ENCODE measurements around the gene PLGLB2. TPM values are rescaled to one million over a fixed set of nuclear protein-coding genes. Genes with fewer than 3 reads are reported as not detected.
"Not testable (repeated sequence)": the region's sequence is repeated elsewhere in the genome, so short reads cannot be mapped to it uniquely, and the experiment has no call there.

Gene PLGLB2
- total RNA-seq, result 1 to 10 TPM; 2.7 to 3.5 TPM

- H3K9me3 Mint-ChIP-seq; H3K36me3 Mint-ChIP-seq (ENCODE audit: low read depth); H3K4me3 Mint-ChIP-seq; POLR2A ChIA-PET; CTCF ChIA-PET; H3K27me3 Mint-ChIP-seq; H3K4me1 Mint-ChIP-seq; H3K27ac Mint-ChIP-seq; DNase-seq: not testable (repeated sequence)
These were observed at the start of gene PLGLB2 for GRCh38 chr2:87747791-87748190. PLGLB2 (plus strand) TSS chr2:87748087; CDS start chr2:87748154, 67 bp downstream.

DNA sequence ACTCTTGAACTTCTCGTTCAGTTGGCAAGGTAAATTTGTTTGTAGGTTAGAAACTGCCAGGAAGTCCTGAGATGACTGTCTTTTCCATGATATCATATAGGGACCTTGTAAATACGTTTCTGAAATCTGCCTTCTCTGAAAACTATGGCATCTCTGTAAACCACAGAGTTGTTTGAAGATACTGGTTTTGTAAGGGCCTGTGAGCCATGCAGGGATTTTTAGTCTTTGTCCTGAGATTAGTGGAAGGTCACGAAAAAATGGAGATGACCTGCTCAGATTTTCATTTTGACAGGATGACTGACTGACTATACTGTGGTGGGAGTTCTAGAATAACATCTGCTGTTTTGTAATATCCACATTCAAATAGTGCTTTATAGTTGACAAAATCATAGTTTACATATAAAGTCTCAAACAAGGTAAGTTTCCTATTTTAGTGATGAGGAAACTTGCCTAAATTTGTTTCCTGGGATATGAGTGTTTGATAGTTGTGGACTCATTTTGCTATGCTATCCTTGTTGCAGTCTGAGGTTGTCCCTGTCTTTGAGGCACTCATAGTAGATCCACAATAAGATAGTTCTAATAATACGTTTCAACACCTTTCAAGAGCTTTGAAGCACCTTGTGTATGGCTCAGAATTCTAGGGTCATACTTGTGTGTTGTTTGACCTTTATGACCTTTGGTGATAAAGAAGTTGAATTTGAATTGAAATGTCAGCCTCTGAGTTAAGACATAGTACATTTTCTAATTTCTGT, 43.1 kb upstream of the PLGLB2 start:
- H3K9me3 Mint-ChIP-seq; H3K36me3 Mint-ChIP-seq (ENCODE audit: low read depth); CTCF ChIA-PET; H3K4me1 Mint-ChIP-seq; DNase-seq; H3K27me3 Mint-ChIP-seq; POLR2A ChIA-PET: not testable (repeated sequence)
- Mint-ChIP-seq H3K27ac (peak overlapping the region; percentile 54), H3K4me3 (peak overlapping the region; percentile 32)

DNA sequence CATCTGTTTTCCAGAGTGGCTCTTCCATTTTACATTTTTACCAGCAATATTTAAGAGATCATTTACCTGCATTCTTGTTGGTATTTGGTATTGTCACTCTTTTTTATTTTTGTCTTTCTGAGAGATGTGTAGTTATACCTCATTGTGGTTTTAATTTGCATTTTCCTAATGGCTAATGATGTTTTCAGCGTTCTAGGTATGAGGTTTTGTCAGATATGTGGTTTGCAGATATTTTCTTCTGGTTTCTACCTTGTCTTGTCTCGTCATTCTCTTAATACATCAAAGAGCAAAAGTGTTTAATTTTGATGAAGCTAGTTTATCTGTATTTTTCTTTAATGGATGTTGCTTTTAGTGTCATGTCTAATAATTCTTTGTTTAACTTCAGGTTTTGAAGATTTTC, 39.5 kb upstream of the PLGLB2 start:
- H3K4me1 Mint-ChIP-seq; H3K9me3 Mint-ChIP-seq; CTCF ChIA-PET; DNase-seq; H3K36me3 Mint-ChIP-seq (ENCODE audit: low read depth); H3K27ac Mint-ChIP-seq; H3K4me3 Mint-ChIP-seq; H3K27me3 Mint-ChIP-seq; POLR2A ChIA-PET: not testable (repeated sequence)

- H3K27me3 Mint-ChIP-seq; H3K36me3 Mint-ChIP-seq (ENCODE audit: low read depth); H3K9me3 Mint-ChIP-seq; POLR2A ChIA-PET; H3K27ac Mint-ChIP-seq; H3K4me1 Mint-ChIP-seq; DNase-seq; H3K4me3 Mint-ChIP-seq; CTCF ChIA-PET: not testable (repeated sequence)
These were observed 19.8 kb upstream of the PLGLB2 start for GRCh38 chr2:87727940-87728599.

GRCh38 chr2:87740928-87741327, 7.0 kb upstream of the PLGLB2 start:
- POLR2A ChIA-PET; H3K4me3 Mint-ChIP-seq; CTCF ChIA-PET; H3K27me3 Mint-ChIP-seq; H3K4me1 Mint-ChIP-seq; H3K36me3 Mint-ChIP-seq (ENCODE audit: low read depth); DNase-seq; H3K9me3 Mint-ChIP-seq; H3K27ac Mint-ChIP-seq: not testable (repeated sequence)

DNA sequence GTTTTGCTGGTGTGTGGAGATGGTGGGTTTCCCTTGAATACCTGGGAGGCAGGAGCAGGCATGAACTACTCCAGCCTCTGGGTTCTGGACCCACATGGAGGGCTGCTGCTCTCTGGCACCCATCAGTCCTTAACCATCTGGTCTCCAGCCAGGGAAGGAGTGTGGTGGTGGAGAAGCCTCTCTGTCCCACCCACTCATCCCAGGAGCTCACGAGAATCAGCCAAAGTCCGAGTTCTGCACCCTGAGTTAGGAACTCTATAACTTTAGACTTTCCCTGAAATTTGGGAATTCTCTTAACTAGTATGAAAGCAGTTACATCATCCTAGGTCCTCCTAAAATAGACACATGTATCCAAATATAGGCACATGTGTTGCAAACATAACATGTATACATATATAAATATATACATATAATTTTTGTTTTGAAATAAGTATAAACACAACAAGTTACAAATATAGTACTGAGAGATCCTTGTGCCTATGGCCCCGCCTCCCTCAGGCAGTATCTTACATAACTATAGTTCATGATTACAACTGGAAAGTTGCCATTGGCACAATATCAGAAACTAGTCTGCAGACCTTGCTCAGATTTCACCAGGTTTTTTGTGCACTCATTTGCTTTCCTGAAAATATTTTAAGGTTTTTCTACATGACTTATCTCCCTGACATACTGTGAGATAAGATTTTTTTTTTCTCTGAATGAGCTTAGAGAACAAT, 5.3 kb upstream of the PLGLB2 start:
- DNase-seq; H3K4me3 Mint-ChIP-seq; POLR2A ChIA-PET; H3K4me1 Mint-ChIP-seq; H3K9me3 Mint-ChIP-seq; H3K27me3 Mint-ChIP-seq; H3K36me3 Mint-ChIP-seq (ENCODE audit: low read depth); CTCF ChIA-PET; H3K27ac Mint-ChIP-seq: not testable (repeated sequence)

DNA sequence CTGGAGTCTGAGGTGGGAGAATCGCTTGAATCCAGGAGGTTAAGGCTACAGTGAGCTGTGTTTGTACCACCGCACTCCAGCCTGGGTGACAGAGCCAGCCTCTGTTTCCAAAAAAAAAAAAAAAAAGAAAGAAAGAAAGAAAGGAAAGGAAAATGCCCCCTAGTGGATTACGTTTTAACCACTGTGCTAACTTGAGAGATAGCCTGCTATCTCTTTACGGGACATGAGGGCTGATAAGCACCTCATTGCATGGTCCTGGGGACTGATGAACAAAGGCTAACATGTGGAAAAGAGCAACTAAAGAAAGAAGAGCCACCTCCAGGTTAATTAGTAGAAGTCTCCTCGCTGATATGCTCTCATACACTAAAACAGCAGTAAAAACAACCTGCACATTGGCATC, 4.2 kb upstream of the PLGLB2 start:
- H3K36me3 Mint-ChIP-seq (ENCODE audit: low read depth); DNase-seq; H3K27me3 Mint-ChIP-seq; H3K9me3 Mint-ChIP-seq; H3K4me3 Mint-ChIP-seq; H3K27ac Mint-ChIP-seq; CTCF ChIA-PET; POLR2A ChIA-PET; H3K4me1 Mint-ChIP-seq: not testable (repeated sequence)

- POLR2A ChIA-PET; H3K4me3 Mint-ChIP-seq; H3K27ac Mint-ChIP-seq; DNase-seq; H3K9me3 Mint-ChIP-seq; CTCF ChIA-PET; H3K36me3 Mint-ChIP-seq (ENCODE audit: low read depth); H3K27me3 Mint-ChIP-seq; H3K4me1 Mint-ChIP-seq: not testable (repeated sequence)
These were observed 2.4 kb upstream of the PLGLB2 start for GRCh38 chr2:87745353-87745951.

- H3K4me1 Mint-ChIP-seq; H3K36me3 Mint-ChIP-seq (ENCODE audit: low read depth); H3K27me3 Mint-ChIP-seq; DNase-seq; H3K4me3 Mint-ChIP-seq; H3K9me3 Mint-ChIP-seq; POLR2A ChIA-PET; H3K27ac Mint-ChIP-seq; CTCF ChIA-PET: not testable (repeated sequence)
These were observed 637 bp downstream of the PLGLB2 start for GRCh38 chr2:87748524-87748923.

DNA sequence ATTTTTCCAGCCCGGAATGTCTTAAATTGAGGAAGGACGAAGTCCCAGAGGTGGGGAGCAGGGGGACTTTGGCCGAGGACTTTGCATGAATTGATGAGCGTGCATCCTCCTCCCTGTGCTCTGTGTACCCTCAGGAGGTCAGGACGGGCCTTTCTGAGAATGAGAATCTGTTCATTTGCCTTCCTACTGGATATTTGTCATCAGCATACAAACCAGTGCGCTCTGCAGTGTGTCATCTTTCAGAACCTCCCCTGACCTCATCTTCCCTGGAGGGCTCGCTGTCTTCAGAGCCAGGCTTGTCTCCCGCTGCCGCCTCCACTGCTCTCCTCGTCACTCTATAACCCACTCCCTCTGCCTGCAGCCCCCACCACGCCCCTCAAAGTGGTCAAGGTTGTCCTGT, 2.7 kb downstream of the PLGLB2 start:
- H3K27me3 Mint-ChIP-seq; CTCF ChIA-PET; H3K9me3 Mint-ChIP-seq; DNase-seq; H3K4me1 Mint-ChIP-seq; POLR2A ChIA-PET; H3K36me3 Mint-ChIP-seq (ENCODE audit: low read depth); H3K4me3 Mint-ChIP-seq; H3K27ac Mint-ChIP-seq: not testable (repeated sequence)

DNA sequence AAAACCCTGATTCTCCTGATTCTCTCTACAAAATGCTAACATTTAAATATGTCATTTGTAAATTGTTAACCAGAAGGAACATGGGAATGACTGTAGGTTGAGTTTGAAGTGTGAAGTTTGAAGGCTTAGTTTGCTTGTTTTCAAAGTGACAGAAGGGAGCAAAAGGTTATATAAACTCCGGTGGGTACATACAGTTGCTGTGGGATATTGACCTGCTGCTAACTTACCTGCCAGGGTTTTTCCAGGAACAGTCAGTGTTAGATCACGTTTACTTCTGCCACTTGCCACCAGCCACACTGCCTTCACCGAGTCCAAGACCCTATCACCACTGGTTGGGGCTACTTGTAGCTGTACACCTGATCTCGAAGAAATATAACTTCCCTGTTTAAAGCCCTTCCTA, 6.9 kb downstream of the PLGLB2 start:
- H3K27ac Mint-ChIP-seq, CTCF ChIA-PET, POLR2A ChIA-PET: not testable (repeated sequence)

More for the DNA sequence above, 6.9 kb downstream of the PLGLB2 start:
- H3K4me3 Mint-ChIP-seq; H3K36me3 Mint-ChIP-seq (ENCODE audit: low read depth); DNase-seq; H3K27me3 Mint-ChIP-seq; H3K4me1 Mint-ChIP-seq; H3K9me3 Mint-ChIP-seq: not testable (repeated sequence)

All from activated CD4-positive, alpha-beta T cell treated with anti-CD3 and anti-CD28 coated beads, Interleukin-2, amount 10 ng/mL, durations not matched to agents 7 days and 5 days (primary cell).